Activated naive CD4-positive, alpha-beta T cell treated with anti-CD3 and anti-CD28 coated beads, Interleukin-2, amount 10 ng/mL, durations not matched to agents 7 days and 5 days (primary cell): Measurements from ENCODE around the gene FBXW9.
"Not testable (repeated sequence)": the region's sequence is repeated elsewhere in the genome, so short reads cannot be mapped to it uniquely, and the experiment has no call there.

Source experiments
- CTCF ChIA-PET: fragments of 350-600 bp; sonication (Branson Sonifier 250); formaldehyde crosslinking; loops from one replicate; lab custom pipeline; 2021; ENCODE audit warnings: antibody characterized with exemption; lab: Charles Lee
- DNase-seq: peaks from one replicate; pipeline ENCODE4 v3.0.0-alpha.2; 2020
- H3K27ac Mint-ChIP-seq: one replicate; pipeline ENCODE4 v1.8.0; 2021; ENCODE audit warnings: mild to moderate bottlenecking, moderate library complexity, mixed read lengths
- H3K27me3 Mint-ChIP-seq: one replicate; pipeline ENCODE4 v1.8.0; 2021; ENCODE audit warnings: mild to moderate bottlenecking, mixed read lengths
- H3K36me3 Mint-ChIP-seq: one replicate; pipeline ENCODE4 v1.8.0; 2021; ENCODE audit warnings: mixed read lengths
- H3K4me1 Mint-ChIP-seq: one replicate; pipeline ENCODE4 v1.8.0; 2021; ENCODE audit warnings: mixed read lengths
- H3K4me3 Mint-ChIP-seq: one replicate; pipeline ENCODE4 v1.8.0; 2021; ENCODE audit warnings: mild to moderate bottlenecking, moderate library complexity, mixed read lengths
- H3K9me3 Mint-ChIP-seq: one replicate; pipeline ENCODE4 v1.8.0; 2021; ENCODE audit warnings: mixed read lengths

The FBXW9 gene

GRCh38 chr19:12705169-12705568 lies 8.7 kb upstream of the FBXW9 start:
- no peaks in the 10 kb centered on the region for H3K27me3 Mint-ChIP-seq
- CTCF ChIA-PET, result no interaction called here
- no peak overlapping the region for H3K4me3 Mint-ChIP-seq

DNA sequence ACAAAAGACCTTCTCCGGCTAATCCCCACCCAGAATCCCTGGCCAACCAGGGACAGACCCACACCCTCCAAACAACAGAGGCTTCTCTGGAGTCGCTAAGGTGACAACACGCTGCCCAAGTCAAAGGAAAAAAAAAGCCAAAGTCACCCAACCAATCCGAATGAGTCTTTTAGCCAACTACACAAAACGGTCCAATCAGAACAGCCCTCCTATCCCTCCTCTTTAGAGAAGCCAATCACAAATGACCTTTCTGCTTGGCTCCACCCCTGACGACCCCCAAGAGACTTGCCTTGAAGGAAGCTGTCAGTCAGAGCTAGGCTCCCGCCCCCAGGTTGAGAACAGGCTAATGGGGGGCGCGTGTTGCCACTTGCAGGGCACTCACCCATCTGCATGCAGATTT lies 6.6 kb upstream of the FBXW9 start:
- no peak for DNase-seq
- Mint-ChIP-seq H3K9me3 (no peaks in the 10 kb centered on the region), H3K4me1 (peaks cover 2% of the 10 kb centered on the region), H3K27ac (peak overlapping the region; percentile 11), H3K27me3 (no peaks in the 10 kb centered on the region), H3K36me3 (peaks cover 48% of the 10 kb centered on the region), H3K4me3 (no peak overlapping the region)
- CTCF ChIA-PET, result no interaction called here

More at GRCh38 chr19:12705169-12705568, 8.7 kb upstream of the FBXW9 start:
- Mint-ChIP-seq H3K36me3 (peaks cover 49% of the 10 kb centered on the region), H3K27ac (no peak overlapping the region), H3K9me3 (no peaks in the 10 kb centered on the region), H3K4me1 (no peaks in the 10 kb centered on the region)
- no peak for DNase-seq

- H3K27me3 Mint-ChIP-seq, result no peaks in the 10 kb centered on the region
- H3K36me3 Mint-ChIP-seq, result peaks cover 43% of the 10 kb centered on the region
- H3K27ac Mint-ChIP-seq, result no peak overlapping the region
- CTCF ChIA-PET, result no interaction called here
- DNase-seq, result no peak
- H3K9me3 Mint-ChIP-seq, result no peaks in the 10 kb centered on the region
- peaks cover 8% of the 10 kb centered on the region for H3K4me1 Mint-ChIP-seq
- H3K4me3 Mint-ChIP-seq, result no peak overlapping the region
These were observed 5.3 kb upstream of the FBXW9 start for GRCh38 chr19:12701596-12702282.

DNA sequence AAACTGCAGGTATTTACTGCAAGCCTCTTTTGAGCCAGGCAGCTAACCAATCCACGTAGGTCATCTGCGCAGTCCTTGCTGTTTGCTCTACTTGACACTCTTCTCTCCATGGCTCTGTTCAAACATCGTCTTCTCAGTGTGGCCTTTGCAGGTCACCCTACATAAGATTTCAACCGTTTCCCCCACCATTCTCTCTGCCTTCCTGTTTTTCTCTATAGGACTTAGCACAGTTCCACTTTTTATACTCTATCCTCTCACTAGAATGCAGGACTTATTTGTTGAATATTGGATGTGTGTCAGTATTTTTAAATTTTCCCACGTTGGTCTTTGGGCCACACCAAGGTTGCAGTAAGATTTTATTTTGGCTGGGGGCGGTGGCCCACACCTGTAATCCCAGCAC lies 1.7 kb upstream of the FBXW9 start:
- DNase-seq, result no peak
- H3K36me3 Mint-ChIP-seq, result peaks cover 20% of the 10 kb centered on the region
- no peaks in the 10 kb centered on the region for H3K27me3 Mint-ChIP-seq
- peak overlapping the region; percentile 64 for H3K27ac Mint-ChIP-seq
- CTCF ChIA-PET, result no interaction called here
- H3K9me3 Mint-ChIP-seq, result no peaks in the 10 kb centered on the region
- H3K4me3 Mint-ChIP-seq, result peak overlapping the region; percentile 47
- peaks cover 24% of the 10 kb centered on the region for H3K4me1 Mint-ChIP-seq

GRCh38 chr19:12697425-12697824 lies 994 bp upstream of the FBXW9 start:
- peaks cover 15% of the 10 kb centered on the region for H3K36me3 Mint-ChIP-seq
- DNase-seq, H3K27me3 Mint-ChIP-seq, H3K9me3 Mint-ChIP-seq, CTCF ChIA-PET: not testable (repeated sequence)
- H3K4me3 Mint-ChIP-seq, result peak overlapping the region; percentile 88
- peak overlapping the region; percentile 81 for H3K27ac Mint-ChIP-seq
- H3K4me1 Mint-ChIP-seq, result peaks cover 24% of the 10 kb centered on the region

- H3K27ac Mint-ChIP-seq, result peak overlapping the region; percentile 97
- CTCF ChIA-PET, result interaction anchor here (0.8 kb wide), 1 partner anchor 19 kb away, joined by 4 read pairs; no protein-coding TSS in a partner anchor
These were observed 450 bp downstream of the FBXW9 start for GRCh38 chr19:12695997-12696365.

DNA sequence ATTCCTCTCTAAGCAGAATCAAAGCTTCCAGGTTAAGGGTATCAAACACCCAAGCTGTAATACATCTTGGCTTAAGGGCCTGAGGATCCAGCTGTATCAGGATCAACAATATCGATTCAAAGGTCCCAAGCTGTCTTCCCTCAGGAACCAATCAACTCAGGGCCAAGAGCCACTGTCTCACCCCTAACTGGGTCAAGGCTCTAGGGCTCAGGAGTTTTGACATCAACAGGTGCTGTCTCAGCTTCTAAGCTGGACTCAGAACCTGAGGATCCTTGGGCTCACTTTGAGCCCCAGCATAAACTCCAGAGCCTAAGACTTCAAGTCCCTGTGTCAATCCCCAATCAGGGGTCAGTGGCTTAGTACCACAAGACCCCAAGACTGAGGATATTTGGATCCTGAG lies 917 bp downstream of the FBXW9 start:
- CTCF ChIA-PET, result interaction anchor here (0.8 to 0.9 kb wide), 3 partner anchors 17 to 26 kb away, joined by 3 to 4 read pairs (median 4); no protein-coding TSS in a partner anchor
- Mint-ChIP-seq H3K27me3 (no peaks in the 10 kb centered on the region), H3K9me3 (no peaks in the 10 kb centered on the region), H3K4me3 (peak overlapping the region; percentile 88), H3K4me1 (peaks cover 24% of the 10 kb centered on the region), H3K36me3 (peaks cover 8% of the 10 kb centered on the region), H3K27ac (no peak overlapping the region)
- DNase-seq, result no peak

More at GRCh38 chr19:12695997-12696365, 450 bp downstream of the FBXW9 start:
- peaks cover 12% of the 10 kb centered on the region for H3K36me3 Mint-ChIP-seq
- no peaks in the 10 kb centered on the region for H3K27me3 Mint-ChIP-seq
- peak overlapping the region; percentile 88 for H3K4me3 Mint-ChIP-seq
- H3K9me3 Mint-ChIP-seq, result no peaks in the 10 kb centered on the region
- peak; percentile 49 for DNase-seq
- H3K4me1 Mint-ChIP-seq, result peaks cover 24% of the 10 kb centered on the region

GRCh38 chr19:12695096-12695495 lies 1.3 kb downstream of the FBXW9 start:
- Mint-ChIP-seq H3K4me1 (peaks cover 24% of the 10 kb centered on the region), H3K27ac (no peak overlapping the region), H3K4me3 (peak overlapping the region; percentile 88), H3K9me3 (no peaks in the 10 kb centered on the region), H3K27me3 (no peaks in the 10 kb centered on the region), H3K36me3 (peaks cover 8% of the 10 kb centered on the region)
- CTCF ChIA-PET, result interaction anchor here (0.8 to 0.9 kb wide), 3 partner anchors 17 to 27 kb away, joined by 3 to 4 read pairs (median 4); no protein-coding TSS in a partner anchor
- no peak for DNase-seq

DNA sequence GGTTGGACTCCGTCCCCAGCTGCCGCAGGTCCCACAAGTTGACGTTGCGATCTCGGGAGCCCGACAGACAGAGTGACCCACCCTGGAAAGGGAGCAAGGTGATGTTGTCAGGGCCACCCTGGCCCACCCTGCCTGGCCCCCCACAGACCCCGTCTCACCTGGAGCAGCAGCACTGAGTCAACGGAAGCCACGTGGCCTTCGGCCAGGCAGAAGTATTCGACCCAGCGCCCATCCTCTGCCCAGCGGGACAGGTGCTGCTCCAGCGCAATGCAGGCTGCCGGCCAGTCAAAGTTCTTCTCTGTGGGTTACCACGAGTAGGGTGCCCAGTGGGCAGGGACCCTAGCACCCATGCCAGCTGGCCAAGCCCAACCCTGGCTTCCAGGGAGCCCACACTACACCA lies 1.8 kb downstream of the FBXW9 start:
- CTCF ChIA-PET, result interaction anchor here (0.9 kb wide), 1 partner anchor 16 kb away, joined by 3 read pairs; no protein-coding TSS in a partner anchor
- H3K4me1 Mint-ChIP-seq, result peaks cover 24% of the 10 kb centered on the region
- H3K4me3 Mint-ChIP-seq, result peak overlapping the region; percentile 88

GRCh38 chr19:12692960-12693359 lies 3.5 kb downstream of the FBXW9 start:
- CTCF ChIA-PET, result interaction anchor here (0.7 to 1.0 kb wide), 2 partner anchors 12 to 100 kb away, joined by 3 read pairs; no protein-coding TSS in a partner anchor
- peaks cover 22% of the 10 kb centered on the region for H3K4me1 Mint-ChIP-seq
- no peaks in the 10 kb centered on the region for H3K27me3 Mint-ChIP-seq
- H3K36me3 Mint-ChIP-seq, result peaks cover 4% of the 10 kb centered on the region
- no peak overlapping the region for H3K4me3 Mint-ChIP-seq
- DNase-seq, result no peak
- no peak overlapping the region for H3K27ac Mint-ChIP-seq
- no peaks in the 10 kb centered on the region for H3K9me3 Mint-ChIP-seq

More for the DNA sequence above, 1.8 kb downstream of the FBXW9 start:
- DNase-seq, result no peak
- H3K27ac Mint-ChIP-seq, result peak overlapping the region; percentile 49
- H3K36me3 Mint-ChIP-seq, result peaks cover 8% of the 10 kb centered on the region
- H3K27me3 Mint-ChIP-seq, result no peaks in the 10 kb centered on the region
- H3K9me3 Mint-ChIP-seq, result no peaks in the 10 kb centered on the region

DNA sequence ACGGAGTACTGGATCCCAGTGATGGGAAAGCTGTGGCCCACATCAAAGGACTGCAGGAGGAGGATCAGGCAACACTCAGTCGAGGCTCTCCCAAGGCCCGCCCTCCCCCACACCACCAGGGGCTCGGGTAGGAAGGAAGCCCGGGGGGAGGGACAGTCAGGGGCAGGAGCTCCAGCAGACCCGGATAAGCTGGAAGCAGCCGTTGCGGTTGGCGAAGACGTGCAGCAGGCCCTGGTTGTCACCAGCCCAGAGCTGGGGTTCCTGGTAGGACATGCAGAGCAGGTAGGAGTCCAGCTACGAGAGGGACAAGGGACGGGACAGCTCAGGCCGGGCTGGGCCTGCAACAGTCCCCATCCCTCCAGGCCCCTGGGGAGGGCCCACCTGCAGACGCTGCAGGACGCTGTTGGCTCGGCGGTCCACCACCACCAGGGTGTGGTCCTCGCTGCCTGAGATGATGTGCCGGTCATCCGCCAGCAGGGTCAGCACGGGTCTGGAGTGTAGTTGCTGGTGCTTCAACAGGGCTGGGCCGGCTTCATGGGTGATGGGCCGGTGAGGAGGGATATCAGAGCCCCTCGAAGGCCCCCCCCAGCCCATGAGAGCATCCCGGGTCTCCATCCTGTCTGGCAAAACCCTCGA lies 6.7 kb downstream of the FBXW9 start:
- H3K4me1 Mint-ChIP-seq, result peaks cover 4% of the 10 kb centered on the region
- H3K36me3 Mint-ChIP-seq, result no peaks in the 10 kb centered on the region
- DNase-seq, result no peak
- CTCF ChIA-PET, result interaction anchor here (0.8 kb wide), 1 partner anchor 18 kb away, joined by 3 read pairs; no protein-coding TSS in a partner anchor
- H3K27ac Mint-ChIP-seq, result no peak overlapping the region
- no peak overlapping the region for H3K4me3 Mint-ChIP-seq
- H3K27me3 Mint-ChIP-seq, result no peaks in the 10 kb centered on the region
- no peaks in the 10 kb centered on the region for H3K9me3 Mint-ChIP-seq

- no peaks in the 10 kb centered on the region for H3K36me3 Mint-ChIP-seq
- no peaks in the 10 kb centered on the region for H3K9me3 Mint-ChIP-seq
- no peak for DNase-seq
- H3K4me1 Mint-ChIP-seq, result no peaks in the 10 kb centered on the region
- CTCF ChIA-PET, result no interaction called here
- no peak overlapping the region for H3K4me3 Mint-ChIP-seq
- no peak overlapping the region for H3K27ac Mint-ChIP-seq
- H3K27me3 Mint-ChIP-seq, result no peaks in the 10 kb centered on the region
These were observed 7.4 kb downstream of the FBXW9 start for GRCh38 chr19:12689012-12689411.

GRCh38 chr19:12687496-12688196 lies 8.8 kb downstream of the FBXW9 start, which contains the start of gene GNG14:
TSS of gene GNG14 (plus strand) at chr19:12687998. CDS start at chr19:12688049, 51 bp downstream.
- no peaks in the 10 kb centered on the region for H3K9me3 Mint-ChIP-seq
- CTCF ChIA-PET, result no interaction called here
- H3K27ac Mint-ChIP-seq, result no peak within 1 kb of the TSS

DNA sequence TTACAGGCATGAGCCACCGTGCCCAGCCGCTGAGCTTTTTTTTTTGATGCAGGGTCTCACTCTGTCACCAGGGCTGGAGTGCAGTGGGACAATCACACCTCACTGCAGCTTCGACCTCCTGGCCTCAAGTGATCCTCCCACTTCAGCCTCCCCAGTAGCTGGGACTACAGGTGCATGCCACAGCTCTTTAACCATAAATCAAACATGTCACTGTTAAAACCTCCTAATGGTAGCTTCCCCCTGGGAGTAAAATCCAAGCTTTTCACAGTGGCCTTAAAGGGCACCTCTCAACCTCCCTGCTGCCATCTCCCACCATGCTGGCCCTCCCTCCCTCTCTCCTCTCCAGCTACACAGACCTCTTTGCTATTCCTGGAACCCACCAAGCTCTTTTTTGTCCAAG lies 10.6 kb downstream of the FBXW9 start:
- no peaks in the 10 kb centered on the region for H3K27me3 Mint-ChIP-seq
- H3K4me3 Mint-ChIP-seq, result no peak overlapping the region
- DNase-seq, result no peak
- CTCF ChIA-PET, result no interaction called here
- H3K27ac Mint-ChIP-seq, result peak overlapping the region; percentile 61
- peaks cover 8% of the 10 kb centered on the region for H3K4me1 Mint-ChIP-seq
- H3K9me3 Mint-ChIP-seq, result no peaks in the 10 kb centered on the region
- peaks cover 7% of the 10 kb centered on the region for H3K36me3 Mint-ChIP-seq

More at GRCh38 chr19:12687496-12688196, 8.8 kb downstream of the FBXW9 start, which contains the start of gene GNG14:
- DNase-seq, result no peak
- H3K4me1 Mint-ChIP-seq, result peaks cover 4% of the 10 kb centered on the region
- no peak within 1 kb of the TSS for H3K4me3 Mint-ChIP-seq
- H3K27me3 Mint-ChIP-seq, result no peaks in the 10 kb centered on the region
- H3K36me3 Mint-ChIP-seq, result no peaks in the 10 kb centered on the region
